NCI-H510A (cell line): ENCODE data around the gene CYP46A1.

ENCODE experiments used
- DNase-seq: peaks from one replicate; lab custom pipeline; 2025; lab: John Stamatoyannopoulos, UW

CYP46A1 gene

GRCh38 chr14:99673305-99674063 is 10.6 kb upstream of the CYP46A1 start:
- no peak for DNase-seq

GRCh38 chr14:99674064-99674650 is 9.9 kb upstream of the CYP46A1 start:
- no peak for DNase-seq

- DNase-seq, result no peak
Measured at GRCh38 chr14:99674776-99675381, 9.2 kb upstream of the CYP46A1 start.

- DNase-seq, result no peak
Measured at GRCh38 chr14:99675382-99675835, 8.7 kb upstream of the CYP46A1 start.

GRCh38 chr14:99675951-99676350 is 8.1 kb upstream of the CYP46A1 start:
- no peak for DNase-seq

- no peak for DNase-seq
Measured at GRCh38 chr14:99676657-99677056, 7.4 kb upstream of the CYP46A1 start.

GRCh38 chr14:99677231-99678140 is 6.6 kb upstream of the CYP46A1 start:
- no peak for DNase-seq

GRCh38 chr14:99678198-99678597 is 5.9 kb upstream of the CYP46A1 start:
- DNase-seq, result no peak

GRCh38 chr14:99679111-99679510 is 5.0 kb upstream of the CYP46A1 start:
- DNase-seq, result no peak

GRCh38 chr14:99679543-99679942 is 4.6 kb upstream of the CYP46A1 start:
- DNase-seq, result no peak

GRCh38 chr14:99679996-99680395 is 4.1 kb upstream of the CYP46A1 start:
- DNase-seq, result no peak

GRCh38 chr14:99681101-99681831 is 2.8 kb upstream of the CYP46A1 start:
- DNase-seq, result peak; percentile 18

GRCh38 chr14:99681832-99682148 is 2.3 kb upstream of the CYP46A1 start:
- DNase-seq, result no peak

GRCh38 chr14:99682809-99683618 is 1.1 kb upstream of the CYP46A1 start:
- DNase-seq, result peak; percentile 39

GRCh38 chr14:99684410-99684934 is 374 bp downstream of the CYP46A1 start:
- no peak for DNase-seq

GRCh38 chr14:99685151-99685591 is 1.1 kb downstream of the CYP46A1 start:
- DNase-seq, result no peak

- no peak for DNase-seq
Measured at GRCh38 chr14:99685596-99685995, 1.5 kb downstream of the CYP46A1 start.

- no peak for DNase-seq
Measured at GRCh38 chr14:99686557-99687283, 2.6 kb downstream of the CYP46A1 start.

- no peak for DNase-seq
Measured at GRCh38 chr14:99687284-99688209, 3.4 kb downstream of the CYP46A1 start.
